Activated naive CD8-positive, alpha-beta T cell treated with anti-CD3 and anti-CD28 coated beads, Interleukin-2, amount 50 U/mL, for 24 hours (primary cell): ENCODE measurements around the gene KLRC2.
"Not testable (repeated sequence)": the region's sequence is repeated elsewhere in the genome, so short reads cannot be mapped to it uniquely, and the experiment has no call there.

Experiments used
- ATAC-seq: fragments of 150-1000 bp; cut with Tn5 transposase; one replicate; pipeline ENCODE4 v1.10.0; 2021
- DNase-seq: peaks from one replicate; pipeline ENCODE4 v3.0.0; 2021
- H3K27ac Mint-ChIP-seq: one replicate; pipeline ENCODE4 v1.8.0; 2021; ENCODE audit warnings: mild to moderate bottlenecking, mixed read lengths
- H3K27me3 Mint-ChIP-seq: one replicate; pipeline ENCODE4 v1.8.0; 2021; ENCODE audit warnings: mixed read lengths
- H3K36me3 Mint-ChIP-seq: one replicate; pipeline ENCODE4 v1.8.0; 2021; ENCODE audit warnings: low read depth, mixed read lengths
- H3K4me1 Mint-ChIP-seq: one replicate; pipeline ENCODE4 v1.8.0; 2021; ENCODE audit warnings: mixed read lengths
- H3K4me3 Mint-ChIP-seq: one replicate; pipeline ENCODE4 v1.8.0; 2021; ENCODE audit warnings: mild to moderate bottlenecking, moderate library complexity, mixed read lengths
- H3K9me3 Mint-ChIP-seq: one replicate; pipeline ENCODE4 v1.8.0; 2021; ENCODE audit warnings: mixed read lengths

The KLRC2 gene

DNA sequence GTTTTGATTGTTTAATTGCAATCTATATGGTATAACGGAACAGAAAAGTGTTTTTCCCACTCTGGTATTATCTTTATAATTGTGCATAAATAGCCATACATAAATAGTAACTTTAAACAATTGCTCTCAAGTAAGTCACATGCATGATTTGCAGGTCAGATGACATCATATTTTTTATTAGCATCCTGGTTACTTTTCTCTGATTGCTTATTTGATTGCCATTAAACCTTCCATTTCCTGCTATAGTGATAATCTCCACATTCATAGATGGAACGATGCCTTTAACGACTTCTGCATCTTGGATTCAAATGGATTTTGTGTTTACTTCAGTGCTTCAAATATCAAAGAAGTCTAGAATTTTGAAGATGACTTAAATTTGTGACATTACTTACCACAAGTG, 42.5 kb downstream of the KLRC2 start:
- H3K27me3 Mint-ChIP-seq = no peaks in the 10 kb centered on the region
- peaks cover 13% of the 10 kb centered on the region for H3K36me3 Mint-ChIP-seq
- peaks cover 71% of the 10 kb centered on the region for H3K4me1 Mint-ChIP-seq
- ATAC-seq (no peak), DNase-seq (no peak)
- peak overlapping the region; percentile 90 for H3K27ac Mint-ChIP-seq
- H3K9me3 Mint-ChIP-seq = no peaks in the 10 kb centered on the region
- H3K4me3 Mint-ChIP-seq = peak overlapping the region; percentile 39

GRCh38 chr12:10392394-10392930, 43.3 kb downstream of the KLRC2 start:
- ATAC-seq = peak; percentile 42
- no peaks in the 10 kb centered on the region for H3K27me3 Mint-ChIP-seq
- peaks cover 20% of the 10 kb centered on the region for H3K36me3 Mint-ChIP-seq
- peak overlapping the region; percentile 68 for H3K4me3 Mint-ChIP-seq
- H3K9me3 Mint-ChIP-seq = no peaks in the 10 kb centered on the region
- DNase-seq = peak; percentile 54
- peaks cover 64% of the 10 kb centered on the region for H3K4me1 Mint-ChIP-seq
- peak overlapping the region; percentile 90 for H3K27ac Mint-ChIP-seq

DNA sequence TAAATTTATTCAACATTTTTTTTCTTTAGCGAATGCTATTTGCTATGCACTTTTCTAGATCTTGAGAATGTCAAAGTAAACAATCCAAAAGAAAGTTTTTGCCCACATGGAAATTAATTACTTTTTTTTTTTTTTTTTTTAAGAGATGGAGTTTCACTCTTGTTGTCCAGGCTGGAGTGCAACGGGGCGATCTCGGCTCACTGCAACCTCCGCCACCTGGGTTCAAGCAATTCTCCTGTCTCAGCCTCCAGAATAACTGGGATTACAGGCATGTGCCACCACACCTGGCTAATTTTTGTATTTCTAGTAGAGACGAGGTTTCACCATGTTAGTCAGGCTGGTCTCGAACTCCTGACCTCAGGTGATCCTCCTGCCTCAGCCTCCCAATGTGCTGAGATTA, 44.8 kb downstream of the KLRC2 start:
- H3K4me3 Mint-ChIP-seq, H3K27me3 Mint-ChIP-seq, H3K9me3 Mint-ChIP-seq, DNase-seq, ATAC-seq: not testable (repeated sequence)
- Mint-ChIP-seq H3K36me3 (peaks cover 30% of the 10 kb centered on the region), H3K4me1 (peaks cover 57% of the 10 kb centered on the region), H3K27ac (peak overlapping the region; percentile 79)

DNA sequence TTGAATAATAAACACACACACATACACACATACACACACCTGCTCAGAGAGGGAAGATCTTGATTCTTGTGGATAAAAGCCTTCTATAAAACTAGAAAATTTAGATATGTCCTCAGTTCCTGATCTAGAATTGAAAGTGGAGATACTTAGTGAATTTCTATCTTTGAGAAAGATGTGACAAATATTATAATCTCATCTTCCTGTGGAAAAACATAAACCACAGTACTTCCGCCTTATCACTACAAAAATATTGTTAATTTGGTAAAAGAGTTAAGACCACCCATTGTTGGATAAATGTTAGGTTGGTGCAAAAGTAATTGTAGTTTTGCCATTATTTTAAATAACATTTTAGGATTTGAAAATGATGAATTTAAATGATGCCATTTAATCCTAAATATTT, 45.9 kb downstream of the KLRC2 start, which contains the start of gene KLRK1:
KLRK1 (minus strand) TSS at position 138 of the 400 bp plus-strand sequence. CDS start 1,231 bp downstream, outside the sequence.
- Mint-ChIP-seq H3K4me1 (peaks cover 54% of the 10 kb centered on the region), H3K27ac (peak within 1 kb of the TSS; percentile 97)

GRCh38 chr12:10388624-10389413, 47.0 kb downstream of the KLRC2 start:
- Mint-ChIP-seq H3K4me3 (peak overlapping the region; percentile 88), H3K4me1 (peaks cover 54% of the 10 kb centered on the region), H3K27me3 (no peaks in the 10 kb centered on the region), H3K36me3 (peaks cover 50% of the 10 kb centered on the region), H3K27ac (peak overlapping the region; percentile 97), H3K9me3 (no peaks in the 10 kb centered on the region)
- no peak for DNase-seq
- no peak for ATAC-seq

More for the DNA sequence above, 45.9 kb downstream of the KLRC2 start, which contains the start of gene KLRK1:
- Mint-ChIP-seq H3K36me3 (peaks cover 39% of the 10 kb centered on the region), H3K9me3 (no peaks in the 10 kb centered on the region), H3K4me3 (peak within 1 kb of the TSS; percentile 88), H3K27me3 (no peaks in the 10 kb centered on the region)
- ATAC-seq (no peak), DNase-seq (no peak)

DNA sequence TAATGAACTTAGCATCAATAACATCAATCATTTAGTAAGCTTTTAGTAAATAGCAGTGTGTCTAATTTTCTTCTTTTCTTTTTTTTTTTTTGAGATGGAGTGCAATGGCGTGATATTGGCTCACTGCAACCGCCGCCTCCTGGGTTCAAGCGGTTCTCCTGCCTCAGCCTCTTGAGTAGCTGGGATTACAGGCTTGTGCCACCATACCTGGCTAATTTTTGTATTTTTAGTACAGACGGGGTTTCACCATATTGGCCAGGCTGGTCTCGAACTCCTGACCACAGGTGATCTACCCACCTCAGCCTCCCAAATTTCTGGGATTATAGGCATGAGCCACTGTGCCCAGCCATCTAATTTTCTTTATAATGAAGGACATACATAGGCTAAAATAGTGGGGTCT, 48.3 kb downstream of the KLRC2 start:
- DNase-seq, H3K9me3 Mint-ChIP-seq, ATAC-seq, H3K27me3 Mint-ChIP-seq: not testable (repeated sequence)
- Mint-ChIP-seq H3K27ac (peak overlapping the region; percentile 97), H3K4me1 (peaks cover 54% of the 10 kb centered on the region), H3K4me3 (peak overlapping the region; percentile 88), H3K36me3 (peaks cover 60% of the 10 kb centered on the region)

DNA sequence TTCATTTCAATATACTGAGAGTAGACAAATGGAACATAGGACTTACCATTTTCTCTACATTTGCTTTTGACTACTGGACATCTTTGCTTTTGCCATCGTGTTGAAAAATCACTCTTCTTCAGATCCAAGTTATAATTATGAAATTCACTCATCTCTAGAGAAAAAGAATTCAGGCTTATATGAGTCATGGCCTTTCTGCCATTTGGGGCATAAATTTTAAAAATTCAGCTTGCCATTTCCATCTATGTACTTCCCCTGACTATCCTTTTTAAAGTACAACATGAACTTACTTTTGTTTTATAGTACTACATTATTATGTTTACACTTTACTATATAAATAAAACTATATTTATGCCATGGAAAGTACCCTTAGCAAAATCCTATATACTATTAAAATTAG, 49.0 kb downstream of the KLRC2 start:
- H3K27ac Mint-ChIP-seq = peak overlapping the region; percentile 97
- peaks cover 54% of the 10 kb centered on the region for H3K4me1 Mint-ChIP-seq
- DNase-seq = no peak
- peak overlapping the region; percentile 88 for H3K4me3 Mint-ChIP-seq
- H3K27me3 Mint-ChIP-seq = no peaks in the 10 kb centered on the region
- ATAC-seq = no peak
- H3K9me3 Mint-ChIP-seq = no peaks in the 10 kb centered on the region
- H3K36me3 Mint-ChIP-seq = peaks cover 66% of the 10 kb centered on the region

DNA sequence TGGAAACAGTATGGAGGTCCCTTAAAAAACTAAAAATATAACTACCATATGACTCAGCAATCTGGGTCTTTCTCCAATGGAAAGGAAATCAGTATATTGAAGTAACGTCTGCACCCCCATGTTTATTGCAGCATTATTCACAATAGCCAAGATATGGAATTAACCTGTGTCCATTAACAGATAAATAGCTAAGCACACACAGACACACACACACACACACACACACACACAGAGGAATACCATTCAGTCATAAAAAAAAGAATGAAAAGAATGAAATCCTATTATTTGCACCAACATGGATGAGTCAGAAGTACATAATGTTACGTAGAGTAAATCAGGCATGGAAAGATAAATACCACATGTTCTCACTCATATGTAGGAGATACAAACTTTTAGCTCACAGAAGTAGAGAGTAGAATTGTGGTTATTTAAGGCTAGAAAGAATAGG, 50.6 kb downstream of the KLRC2 start:
- H3K9me3 Mint-ChIP-seq = no peaks in the 10 kb centered on the region
- H3K27me3 Mint-ChIP-seq = no peaks in the 10 kb centered on the region
- ATAC-seq = peak; percentile 84
- peaks cover 83% of the 10 kb centered on the region for H3K36me3 Mint-ChIP-seq
- peaks cover 61% of the 10 kb centered on the region for H3K4me1 Mint-ChIP-seq
- H3K4me3 Mint-ChIP-seq = peak overlapping the region; percentile 88
- H3K27ac Mint-ChIP-seq = peak overlapping the region; percentile 97
- no peak for DNase-seq

DNA sequence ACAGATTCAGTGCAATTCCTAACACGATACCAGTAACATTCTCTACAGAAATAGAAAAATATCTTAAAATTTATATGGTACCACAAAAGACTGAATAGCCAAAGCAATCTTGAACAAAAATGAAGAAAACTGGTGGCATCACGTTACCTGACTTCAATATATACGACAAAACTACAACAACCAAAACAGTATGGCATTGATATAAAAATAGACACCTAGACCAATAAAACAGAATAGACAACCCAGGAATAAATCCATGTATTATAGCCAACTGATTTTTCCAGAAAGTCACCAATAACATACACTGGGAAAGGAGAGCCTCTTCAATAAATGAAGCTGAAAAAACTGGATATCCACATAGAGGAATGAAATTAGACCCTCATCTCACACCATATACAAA, 51.6 kb downstream of the KLRC2 start:
- peaks cover 67% of the 10 kb centered on the region for H3K4me1 Mint-ChIP-seq
- no peaks in the 10 kb centered on the region for H3K9me3 Mint-ChIP-seq
- DNase-seq = no peak
- no peak for ATAC-seq
- H3K27me3 Mint-ChIP-seq = no peaks in the 10 kb centered on the region
- peaks cover 85% of the 10 kb centered on the region for H3K36me3 Mint-ChIP-seq
- peak overlapping the region; percentile 88 for H3K4me3 Mint-ChIP-seq
- peak overlapping the region; percentile 97 for H3K27ac Mint-ChIP-seq

GRCh38 chr12:10381928-10382628, 53.7 kb downstream of the KLRC2 start:
- peak overlapping the region; percentile 97 for H3K27ac Mint-ChIP-seq
- H3K9me3 Mint-ChIP-seq = no peaks in the 10 kb centered on the region
- peaks cover 86% of the 10 kb centered on the region for H3K36me3 Mint-ChIP-seq
- ATAC-seq (peak; percentile 20), DNase-seq (no peak)
- peak overlapping the region; percentile 88 for H3K4me3 Mint-ChIP-seq
- H3K4me1 Mint-ChIP-seq = peaks cover 88% of the 10 kb centered on the region
- no peaks in the 10 kb centered on the region for H3K27me3 Mint-ChIP-seq
